OCI-M2 (cell line): ENCODE measurements around the gene SMCR8.
"Not testable (repeated sequence)": the region's sequence is repeated elsewhere in the genome, so short reads cannot be mapped to it uniquely, and the experiment has no call there.

ENCODE experiments used
- DNase-seq: peaks from one replicate; lab custom pipeline; 2025; ENCODE audit not compliant: unreplicated experiment; lab: John Stamatoyannopoulos, UW

The SMCR8 gene

GRCh38 chr17:18315961-18316360, 868 bp downstream of the SMCR8 start:
- no peak for DNase-seq

- DNase-seq, result no peak
Observed at GRCh38 chr17:18318117-18318516, 3.0 kb downstream of the SMCR8 start.

GRCh38 chr17:18318771-18319450, 3.8 kb downstream of the SMCR8 start:
- DNase-seq, result no peak

GRCh38 chr17:18319604-18320256, 4.6 kb downstream of the SMCR8 start:
- no peak for DNase-seq

GRCh38 chr17:18320301-18320700, 5.2 kb downstream of the SMCR8 start:
- DNase-seq, result no peak

GRCh38 chr17:18321309-18321708, 6.2 kb downstream of the SMCR8 start:
- DNase-seq, result no peak

GRCh38 chr17:18322522-18322921, 7.4 kb downstream of the SMCR8 start:
- no peak for DNase-seq

GRCh38 chr17:18323007-18323406, 7.9 kb downstream of the SMCR8 start:
- DNase-seq, result no peak

- no peak for DNase-seq
Observed at GRCh38 chr17:18323507-18324139, 8.5 kb downstream of the SMCR8 start.

- no peak for DNase-seq
Observed at GRCh38 chr17:18324140-18325050, 9.3 kb downstream of the SMCR8 start.

- no peak for DNase-seq
Observed at GRCh38 chr17:18326039-18326438, 10.9 kb downstream of the SMCR8 start.

- DNase-seq, result no peak
Observed at GRCh38 chr17:18326572-18326971, 11.5 kb downstream of the SMCR8 start.

- no peak for DNase-seq
Observed at GRCh38 chr17:18327093-18327492, 12.0 kb downstream of the SMCR8 start.

- DNase-seq, result no peak
Observed at GRCh38 chr17:18327556-18327955, 12.5 kb downstream of the SMCR8 start.

GRCh38 chr17:18328643-18329204, 13.6 kb downstream of the SMCR8 start:
- DNase-seq, result no peak

- no peak for DNase-seq
Observed at GRCh38 chr17:18331879-18332278, 16.8 kb downstream of the SMCR8 start.

- DNase-seq, result no peak
Observed at GRCh38 chr17:18332909-18333489, 17.9 kb downstream of the SMCR8 start.

- DNase-seq, result not testable (repeated sequence)
Observed at GRCh38 chr17:18338158-18338557, 23.1 kb downstream of the SMCR8 start.

GRCh38 chr17:18339933-18340332, 24.8 kb downstream of the SMCR8 start:
- no peak for DNase-seq

GRCh38 chr17:18344021-18344420, 28.9 kb downstream of the SMCR8 start:
- DNase-seq, result no peak

GRCh38 chr17:18353541-18353940, 38.4 kb downstream of the SMCR8 start:
- DNase-seq, result no peak
